ENCODE data around the gene GNG11. TPM values are rescaled to one million over a fixed set of nuclear protein-coding genes. Genes with fewer than 3 reads are reported as not detected.
A peak's percentile ranks its signal among the peaks of the same experiment; 100 is the strongest.

The GNG11 gene
- total and polyA plus RNA-seq, 2 donors = 31.9 to 48.1 TPM

- WGBS = 34% methylated on average over 8 of the region's 8 CpGs
- Histone ChIP-seq H3K36me3 (ENCODE audit: insufficient read depth) (no peaks in the 10 kb centered on the region), H3K4me3 (ENCODE audit: low read depth, low read length) (peak overlapping the region; percentile 51), H3K27ac (ENCODE audit: low read depth) (peak overlapping the region; percentile 76), H3K4me1 (ENCODE audit: insufficient read depth) (no peaks in the 10 kb centered on the region)
- DNase-seq (ENCODE audit: extremely low spot score) = no peak
Observed at GRCh38 chr7:93921186-93921585, 349 bp upstream of the GNG11 start.

- no peak for DNase-seq (ENCODE audit: extremely low spot score)
- Histone ChIP-seq H3K27ac (ENCODE audit: low read depth) (peak overlapping the region; percentile 50), H3K4me1 (ENCODE audit: insufficient read depth) (no peaks in the 10 kb centered on the region), H3K4me3 (ENCODE audit: low read depth, low read length) (peak overlapping the region; percentile 45), H3K36me3 (ENCODE audit: insufficient read depth) (no peaks in the 10 kb centered on the region)
- WGBS = 33% methylated on average over 6 of the region's 6 CpGs
Observed at GRCh38 chr7:93923296-93923695, 1.8 kb downstream of the GNG11 start.

- H3K4me3 ChIP-seq (ENCODE audit: low read depth, low read length) = peak overlapping the region; percentile 45
- no peaks in the 10 kb centered on the region for H3K4me1 ChIP-seq (ENCODE audit: insufficient read depth)
- WGBS = 13% methylated on average over 1 of the region's 1 CpG
- H3K27ac ChIP-seq (ENCODE audit: low read depth) = peak overlapping the region; percentile 59
- DNase-seq (ENCODE audit: extremely low spot score) = no peak
- H3K36me3 ChIP-seq (ENCODE audit: insufficient read depth) = no peaks in the 10 kb centered on the region
Observed at GRCh38 chr7:93923942-93924341, 2.4 kb downstream of the GNG11 start.

GRCh38 chr7:93926800-93927199 is 5.3 kb downstream of the GNG11 start:
- Histone ChIP-seq H3K36me3 (ENCODE audit: insufficient read depth) (no peaks in the 10 kb centered on the region), H3K4me1 (ENCODE audit: insufficient read depth) (no peaks in the 10 kb centered on the region), H3K4me3 (ENCODE audit: low read depth, low read length) (no peak overlapping the region), H3K27ac (ENCODE audit: low read depth) (no peak overlapping the region)
- WGBS = 75% methylated on average over 1 of the region's 1 CpG
- DNase-seq (ENCODE audit: extremely low spot score) = no peak

- H3K4me3 ChIP-seq (ENCODE audit: low read depth, low read length) = no peak overlapping the region
- DNase-seq (ENCODE audit: extremely low spot score) = no peak
- no peaks in the 10 kb centered on the region for H3K4me1 ChIP-seq (ENCODE audit: insufficient read depth)
- H3K27ac ChIP-seq (ENCODE audit: low read depth) = no peak overlapping the region
- no peaks in the 10 kb centered on the region for H3K36me3 ChIP-seq (ENCODE audit: insufficient read depth)
- 75% methylated on average over 3 of the region's 3 CpGs for WGBS
Observed at GRCh38 chr7:93927585-93927984, 6.0 kb downstream of the GNG11 start.

GRCh38 chr7:93931655-93932054 is 10.1 kb downstream of the GNG11 start:
- WGBS = 73% methylated on average over 3 of the region's 3 CpGs
- Histone ChIP-seq H3K36me3 (ENCODE audit: insufficient read depth) (no peaks in the 10 kb centered on the region), H3K4me3 (ENCODE audit: low read depth, low read length) (no peak overlapping the region), H3K27ac (ENCODE audit: low read depth) (no peak overlapping the region), H3K4me1 (ENCODE audit: insufficient read depth) (no peaks in the 10 kb centered on the region)
- no peak for DNase-seq (ENCODE audit: extremely low spot score)

DNA sequence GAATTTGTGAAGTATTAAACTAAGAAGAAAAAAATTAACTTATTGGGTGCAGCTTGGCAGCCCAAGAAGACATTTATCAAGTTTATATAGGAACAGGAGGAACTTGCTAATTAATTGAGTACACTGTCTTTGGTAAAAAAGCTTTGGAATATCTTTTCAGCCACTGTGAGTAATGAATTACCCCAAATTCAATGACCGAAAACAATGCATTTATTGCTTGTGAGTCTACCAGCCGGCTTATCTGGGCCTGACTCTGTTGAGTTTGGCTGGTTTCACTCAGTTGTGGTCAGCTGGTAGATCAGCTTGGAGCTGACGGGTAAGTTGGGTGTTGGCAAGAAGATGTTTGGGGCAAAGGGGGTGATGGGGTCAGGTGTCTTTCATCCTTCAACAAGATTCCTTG is 11.6 kb downstream of the GNG11 start:
- no peak overlapping the region for H3K27ac ChIP-seq (ENCODE audit: low read depth)
- no peaks in the 10 kb centered on the region for H3K36me3 ChIP-seq (ENCODE audit: insufficient read depth)
- no peaks in the 10 kb centered on the region for H3K4me1 ChIP-seq (ENCODE audit: insufficient read depth)
- DNase-seq (ENCODE audit: extremely low spot score) = no peak
- H3K4me3 ChIP-seq (ENCODE audit: low read depth, low read length) = no peak overlapping the region
- WGBS = 93% methylated on average over 3 of the region's 3 CpGs

- DNase-seq (ENCODE audit: extremely low spot score) = no peak
- Histone ChIP-seq H3K36me3 (ENCODE audit: insufficient read depth) (no peaks in the 10 kb centered on the region), H3K27ac (ENCODE audit: low read depth) (no peak overlapping the region), H3K4me1 (ENCODE audit: insufficient read depth) (no peaks in the 10 kb centered on the region), H3K4me3 (ENCODE audit: low read depth, low read length) (no peak overlapping the region)
- WGBS = 78% methylated on average over 2 of the region's 2 CpGs
Observed at GRCh38 chr7:93935102-93935501, 13.6 kb downstream of the GNG11 start.

DNA sequence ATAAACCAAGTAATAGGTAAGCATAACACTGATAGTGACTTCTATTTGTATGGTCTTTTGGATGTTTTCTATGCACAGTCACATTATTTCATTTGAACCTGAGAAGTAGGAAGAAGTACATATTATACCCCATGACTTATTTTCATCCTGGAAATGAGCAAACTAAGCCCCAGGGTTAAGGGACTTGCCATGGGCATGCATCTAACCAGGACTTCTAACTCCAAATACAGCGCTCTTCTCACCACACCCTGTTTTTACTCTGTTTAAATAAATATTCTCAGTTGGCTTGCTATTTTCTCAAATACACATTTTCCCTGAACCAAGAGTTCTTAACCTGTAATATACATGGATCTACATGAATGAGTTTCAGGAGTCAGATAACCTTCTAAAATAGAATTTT is 16.3 kb downstream of the GNG11 start:
- Histone ChIP-seq H3K4me1 (ENCODE audit: insufficient read depth) (no peaks in the 10 kb centered on the region), H3K36me3 (ENCODE audit: insufficient read depth) (no peaks in the 10 kb centered on the region), H3K27ac (ENCODE audit: low read depth) (no peak overlapping the region), H3K4me3 (ENCODE audit: low read depth, low read length) (no peak overlapping the region)
- WGBS = 91% methylated on average over 1 of the region's 1 CpG
- no peak for DNase-seq (ENCODE audit: extremely low spot score)

- Histone ChIP-seq H3K27ac (ENCODE audit: low read depth) (no peak overlapping the region), H3K36me3 (ENCODE audit: insufficient read depth) (no peaks in the 10 kb centered on the region), H3K4me3 (ENCODE audit: low read depth, low read length) (no peak overlapping the region), H3K4me1 (ENCODE audit: insufficient read depth) (no peaks in the 10 kb centered on the region)
- DNase-seq (ENCODE audit: extremely low spot score) = no peak
Observed at GRCh38 chr7:93938293-93938692, 16.8 kb downstream of the GNG11 start.

DNA sequence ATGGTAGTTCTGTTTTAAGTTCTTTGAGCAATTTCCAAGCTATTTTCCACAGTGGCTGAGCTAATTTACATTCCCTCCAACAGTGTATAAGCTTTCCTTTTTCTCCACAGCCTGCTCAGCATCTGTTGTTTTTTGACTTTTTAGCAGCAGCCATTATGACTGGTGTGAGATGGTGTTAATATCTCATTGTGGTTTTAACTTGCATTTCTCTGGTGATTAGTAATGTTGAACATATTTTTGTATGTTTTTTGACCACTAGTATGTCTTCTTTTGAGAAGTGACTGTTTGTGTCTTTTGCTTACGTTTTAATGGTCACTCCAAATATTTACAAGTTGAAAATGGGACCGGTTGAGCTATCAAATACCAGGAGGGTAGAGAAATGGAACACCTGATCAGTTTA is 20.4 kb downstream of the GNG11 start:
- Histone ChIP-seq H3K36me3 (ENCODE audit: insufficient read depth) (no peaks in the 10 kb centered on the region), H3K4me1 (ENCODE audit: insufficient read depth) (no peaks in the 10 kb centered on the region), H3K27ac (ENCODE audit: low read depth) (no peak overlapping the region), H3K4me3 (ENCODE audit: low read depth, low read length) (no peak overlapping the region)
- 86% methylated on average over 2 of the region's 2 CpGs for WGBS
- no peak for DNase-seq (ENCODE audit: extremely low spot score)

DNA sequence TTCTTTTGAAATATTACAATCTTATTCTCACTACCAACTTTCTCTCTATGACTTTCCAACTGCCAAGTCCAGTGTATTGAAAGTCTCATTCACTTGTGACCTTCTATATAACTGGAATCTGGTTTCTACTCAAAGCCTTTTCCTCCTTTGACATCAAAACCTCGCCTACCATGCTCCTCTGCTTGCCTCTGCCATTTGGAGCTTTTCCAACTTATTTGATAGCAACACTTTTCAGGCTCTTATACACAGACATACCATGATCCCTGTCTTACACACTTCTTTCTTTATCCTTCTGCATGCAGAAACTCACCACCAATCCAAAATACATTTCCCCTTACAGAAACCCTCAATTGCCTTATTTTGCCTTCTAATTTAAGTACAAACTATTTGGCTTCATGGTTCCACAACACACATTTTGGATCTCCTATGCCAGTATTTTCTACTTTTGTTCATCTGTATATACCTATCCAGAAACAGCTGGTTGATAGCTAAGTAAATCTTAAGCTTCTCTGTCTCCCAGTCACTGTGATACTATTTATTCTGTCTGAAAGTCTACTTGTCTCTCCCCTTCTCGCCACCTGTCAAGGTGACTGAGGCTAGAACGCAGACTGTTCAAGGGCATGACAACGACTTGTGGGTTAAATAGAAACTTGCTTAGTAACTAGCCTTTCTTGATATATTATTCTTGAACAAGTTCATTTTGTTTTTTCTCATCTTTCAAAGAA is 22.4 kb downstream of the GNG11 start:
- no peak for DNase-seq (ENCODE audit: extremely low spot score)
- H3K4me1 ChIP-seq (ENCODE audit: insufficient read depth) = no peaks in the 10 kb centered on the region
- no peak overlapping the region for H3K27ac ChIP-seq (ENCODE audit: low read depth)
- 67% methylated on average over 4 of the region's 4 CpGs for WGBS
- no peaks in the 10 kb centered on the region for H3K36me3 ChIP-seq (ENCODE audit: insufficient read depth)
- no peak overlapping the region for H3K4me3 ChIP-seq (ENCODE audit: low read depth, low read length)

- DNase-seq (ENCODE audit: extremely low spot score) = no peak
Observed at GRCh38 chr7:93944673-93945072, 23.1 kb downstream of the GNG11 start.

DNA sequence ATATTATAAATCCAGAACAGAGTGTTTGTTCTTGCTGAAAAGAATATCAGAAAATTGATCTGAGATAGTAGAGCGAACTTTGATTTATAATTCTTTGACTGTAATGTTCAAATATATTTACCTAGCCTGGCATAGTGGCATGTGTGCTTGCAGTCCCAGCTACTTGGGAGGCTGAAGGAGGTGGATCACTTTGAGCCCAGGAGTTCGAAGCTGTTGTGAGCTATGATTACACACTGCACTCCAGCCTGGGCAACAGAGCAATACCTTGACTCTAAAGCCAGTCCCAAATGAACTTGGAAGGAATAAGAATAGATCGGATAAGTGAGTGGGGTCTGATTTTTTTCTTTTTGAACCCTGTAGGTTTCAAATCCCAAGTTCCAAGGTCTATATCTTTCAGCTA is 23.5 kb downstream of the GNG11 start:
- Histone ChIP-seq H3K36me3 (ENCODE audit: insufficient read depth) (no peaks in the 10 kb centered on the region), H3K4me3 (ENCODE audit: low read depth, low read length) (no peak overlapping the region)
- WGBS = 27% methylated on average over 3 of the region's 3 CpGs

More at GRCh38 chr7:93944673-93945072, 23.1 kb downstream of the GNG11 start:
- no peak overlapping the region for H3K27ac ChIP-seq (ENCODE audit: low read depth)
- WGBS = 13% methylated on average over 1 of the region's 1 CpG
- no peak overlapping the region for H3K4me3 ChIP-seq (ENCODE audit: low read depth, low read length)
- H3K36me3 ChIP-seq (ENCODE audit: insufficient read depth) = no peaks in the 10 kb centered on the region
- no peaks in the 10 kb centered on the region for H3K4me1 ChIP-seq (ENCODE audit: insufficient read depth)

More for the DNA sequence above, 23.5 kb downstream of the GNG11 start:
- H3K4me1 ChIP-seq (ENCODE audit: insufficient read depth) = no peaks in the 10 kb centered on the region
- H3K27ac ChIP-seq (ENCODE audit: low read depth) = no peak overlapping the region
- no peak for DNase-seq (ENCODE audit: extremely low spot score)

Data from urinary bladder (tissue), 4 donors.